Fibroblast of gingiva (primary cell): ENCODE data around the gene MYD88.
"Not testable (repeated sequence)": the region's sequence is repeated elsewhere in the genome, so short reads cannot be mapped to it uniquely, and the experiment has no call there.

Experiments used
- DNase-seq: peaks from one replicate; pipeline ENCODE4 v3.0.0-alpha.2; 2011; ENCODE audit warnings: low read depth

Gene MYD88

GRCh38 chr3:38126121-38126892 is 12.2 kb upstream of the MYD88 start:
- no peak for DNase-seq

- no peak for DNase-seq
Measured at GRCh38 chr3:38127611-38128302, 10.7 kb upstream of the MYD88 start.

GRCh38 chr3:38128303-38128655 is 10.2 kb upstream of the MYD88 start:
- no peak for DNase-seq

GRCh38 chr3:38129058-38129457 is 9.4 kb upstream of the MYD88 start:
- no peak for DNase-seq

- DNase-seq = no peak
Measured at GRCh38 chr3:38130631-38131065, 7.8 kb upstream of the MYD88 start.

GRCh38 chr3:38131621-38132369 is 6.7 kb upstream of the MYD88 start:
- no peak for DNase-seq

GRCh38 chr3:38133209-38133556 is 5.3 kb upstream of the MYD88 start:
- DNase-seq = no peak

GRCh38 chr3:38133557-38134405 is 4.7 kb upstream of the MYD88 start:
- no peak for DNase-seq

GRCh38 chr3:38134517-38135143 is 3.8 kb upstream of the MYD88 start:
- DNase-seq = not testable (repeated sequence)

- DNase-seq = not testable (repeated sequence)
Measured at GRCh38 chr3:38135621-38136277, 2.7 kb upstream of the MYD88 start.

GRCh38 chr3:38136393-38136776 is 2.1 kb upstream of the MYD88 start:
- DNase-seq = no peak

GRCh38 chr3:38136777-38137614 is 1.5 kb upstream of the MYD88 start, which contains the start of gene ACAA1:
Gene ACAA1 (minus strand): TSS chr3:38137127. CDS start chr3:38137035, 92 bp downstream.
- DNase-seq = peak; percentile 99

- no peak for DNase-seq
Measured at GRCh38 chr3:38137615-38138348, 679 bp upstream of the MYD88 start.

GRCh38 chr3:38139191-38139590 is 730 bp downstream of the MYD88 start:
- DNase-seq = no peak

GRCh38 chr3:38139652-38140051 is 1.2 kb downstream of the MYD88 start:
- no peak for DNase-seq

GRCh38 chr3:38140326-38141172 is 2.1 kb downstream of the MYD88 start:
- no peak for DNase-seq

- DNase-seq = no peak
Measured at GRCh38 chr3:38141173-38141951, 2.9 kb downstream of the MYD88 start.

GRCh38 chr3:38141952-38142273 is 3.5 kb downstream of the MYD88 start:
- DNase-seq = no peak
